HEK293 (cell line): ENCODE measurements around the gene PCDH12.

ENCODE experiments used
- EGR2 ChIP-seq: fragments of 450-650 bp; formaldehyde crosslinking; IDR thresholded peaks from 2 replicates; pipeline ENCODE4 v1.5.1; 2016; ENCODE audit warnings: low read depth, missing biosample characterization, missing genetic modification characterization
- GLIS1 ChIP-seq: fragments of 450-650 bp; formaldehyde crosslinking; IDR thresholded peaks from 2 replicates; pipeline ENCODE4 v1.5.1; 2016; ENCODE audit warnings: missing biosample characterization, missing genetic modification characterization
- IKZF3 ChIP-seq: fragments of 450-650 bp; IDR thresholded peaks from 2 replicates; pipeline ENCODE4 v1.5.0; 2018; ENCODE audit warnings: missing biosample characterization, mild to moderate bottlenecking, missing genetic modification characterization, moderate library complexity
- INSM2 ChIP-seq: fragments of 450-650 bp; formaldehyde crosslinking; IDR thresholded peaks from 2 replicates; pipeline ENCODE4 v1.5.1; 2016; ENCODE audit warnings: missing biosample characterization, missing genetic modification characterization
- KLF16 ChIP-seq: fragments of 450-650 bp; formaldehyde crosslinking; IDR thresholded peaks from 2 replicates; pipeline ENCODE4 v1.5.1; 2017; ENCODE audit warnings: missing biosample characterization, missing genetic modification characterization
- KLF9 ChIP-seq: fragments of 450-650 bp; formaldehyde crosslinking; IDR thresholded peaks from 2 replicates; pipeline ENCODE4 v1.5.1; 2016; ENCODE audit warnings: missing biosample characterization, missing genetic modification characterization, low read depth
- SP2 ChIP-seq: fragments of 450-650 bp; formaldehyde crosslinking; IDR thresholded peaks from 2 replicates; pipeline ENCODE4 v1.5.1; 2016; ENCODE audit warnings: missing biosample characterization, missing genetic modification characterization
- SP3 ChIP-seq: fragments of 450-650 bp; formaldehyde crosslinking; IDR thresholded peaks from 2 replicates; pipeline ENCODE4 v1.5.1; 2016; ENCODE audit warnings: missing biosample characterization, missing genetic modification characterization
- SP7 ChIP-seq: fragments of 450-650 bp; formaldehyde crosslinking; IDR thresholded peaks from 2 replicates; pipeline ENCODE4 v1.5.1; 2016; ENCODE audit warnings: missing biosample characterization, missing genetic modification characterization
- WT1 ChIP-seq: fragments of 450-650 bp; formaldehyde crosslinking; IDR thresholded peaks from 2 replicates; pipeline ENCODE4 v1.5.1; 2016; ENCODE audit warnings: missing biosample characterization, missing genetic modification characterization
- YY1 ChIP-seq: fragments of 450-650 bp; formaldehyde crosslinking; IDR thresholded peaks from 2 replicates; pipeline ENCODE4 v1.5.1; 2018; ENCODE audit warnings: missing biosample characterization, missing genetic modification characterization
- ZEB2 ChIP-seq: fragments of 450-650 bp; formaldehyde crosslinking; IDR thresholded peaks from 2 replicates; pipeline ENCODE4 v1.5.1; 2016; ENCODE audit warnings: missing biosample characterization, missing genetic modification characterization
- ZFP3 ChIP-seq: fragments of 450-650 bp; formaldehyde crosslinking; IDR thresholded peaks from 2 replicates; pipeline ENCODE4 v1.5.1; 2016; ENCODE audit warnings: low read depth, missing biosample characterization, missing genetic modification characterization
- ZIC2 ChIP-seq: fragments of 450-650 bp; formaldehyde crosslinking; IDR thresholded peaks from 2 replicates; pipeline ENCODE4 v1.5.1; 2016; ENCODE audit warnings: missing biosample characterization, missing genetic modification characterization
- ZNF24 ChIP-seq: fragments of 450-650 bp; formaldehyde crosslinking; IDR thresholded peaks from 2 replicates; pipeline ENCODE4 v1.5.1; 2016; ENCODE audit warnings: missing biosample characterization, missing genetic modification characterization
- ZNF404 ChIP-seq: fragments of 450-650 bp; formaldehyde crosslinking; IDR thresholded peaks from 2 replicates; pipeline ENCODE4 v1.5.1; 2017; ENCODE audit warnings: missing biosample characterization, missing genetic modification characterization
- ZNF423 ChIP-seq: fragments of 450-650 bp; formaldehyde crosslinking; IDR thresholded peaks from 2 replicates; pipeline ENCODE4 v1.5.1; 2016; ENCODE audit warnings: missing biosample characterization, missing genetic modification characterization
- ZNF501 ChIP-seq: fragments of 450-650 bp; formaldehyde crosslinking; IDR thresholded peaks from 2 replicates; pipeline ENCODE4 v1.5.1; 2016; ENCODE audit warnings: missing biosample characterization, missing genetic modification characterization
- ZNF549 ChIP-seq: fragments of 450-650 bp; IDR thresholded peaks from 2 replicates; pipeline ENCODE4 v1.5.1; 2018; ENCODE audit warnings: missing biosample characterization, missing genetic modification characterization, mild to moderate bottlenecking, inconsistent platforms, moderate library complexity
- ZNF561 ChIP-seq: fragments of 450-650 bp; IDR thresholded peaks from 2 replicates; pipeline ENCODE4 v1.5.1; 2018; ENCODE audit warnings: missing biosample characterization, missing genetic modification characterization, borderline replicate concordance
- ZNF610 ChIP-seq: fragments of 450-650 bp; formaldehyde crosslinking; IDR thresholded peaks from 2 replicates; pipeline ENCODE4 v1.5.1; 2016; ENCODE audit warnings: missing biosample characterization, missing genetic modification characterization, borderline replicate concordance
- ZNF624 ChIP-seq: fragments of 450-650 bp; formaldehyde crosslinking; IDR thresholded peaks from 2 replicates; pipeline ENCODE4 v1.5.1; 2017; ENCODE audit warnings: missing biosample characterization, missing genetic modification characterization
- ZNF629 ChIP-seq: fragments of 450-650 bp; formaldehyde crosslinking; IDR thresholded peaks from 2 replicates; pipeline ENCODE4 v1.5.1; 2017; ENCODE audit warnings: missing biosample characterization, missing genetic modification characterization
- ZNF658 ChIP-seq: fragments of 450-650 bp; formaldehyde crosslinking; IDR thresholded peaks from 2 replicates; pipeline ENCODE4; 2016; ENCODE audit warnings: missing biosample characterization, missing genetic modification characterization
- ZNF76 ChIP-seq: fragments of 450-650 bp; formaldehyde crosslinking; IDR thresholded peaks from 2 replicates; pipeline ENCODE4; 2016; ENCODE audit warnings: low read depth, missing biosample characterization, missing genetic modification characterization, borderline replicate concordance
- ZSCAN16 ChIP-seq: fragments of 450-650 bp; formaldehyde crosslinking; IDR thresholded peaks from 2 replicates; pipeline ENCODE4 v1.5.1; 2016; ENCODE audit warnings: missing biosample characterization, missing genetic modification characterization
- ZSCAN30 ChIP-seq: fragments of 450-650 bp; IDR thresholded peaks from 2 replicates; pipeline ENCODE4 v1.5.1; 2018; ENCODE audit warnings: missing biosample characterization, mild to moderate bottlenecking, missing genetic modification characterization, moderate library complexity
- ZXDB ChIP-seq: fragments of 450-650 bp; formaldehyde crosslinking; IDR thresholded peaks from 2 replicates; pipeline ENCODE4 v1.5.1; 2016; ENCODE audit warnings: missing biosample characterization, missing genetic modification characterization
- TF ChIP-seq, protein P1 (sequence below): fragments of 450-650 bp; formaldehyde crosslinking; IDR thresholded peaks from 2 replicates; pipeline ENCODE4 v1.5.1; 2016; ENCODE audit warnings: missing biosample characterization, missing genetic modification characterization
- TF ChIP-seq, protein P2 (sequence below): fragments of 450-650 bp; formaldehyde crosslinking; IDR thresholded peaks from 2 replicates; pipeline ENCODE4 v1.5.1; 2016; ENCODE audit warnings: missing biosample characterization, missing genetic modification characterization, borderline replicate concordance
- TF ChIP-seq, protein P3 (sequence below): fragments of 450-650 bp; formaldehyde crosslinking; IDR thresholded peaks from 2 replicates; pipeline ENCODE4 v1.5.1; 2016; ENCODE audit warnings: missing biosample characterization, missing genetic modification characterization

PCDH12 gene

GRCh38 chr5:141923448-141924313, 34.3 kb downstream of the PCDH12 start, which contains the start of gene DELE1 (continued):
- peak; percentile 81; the same call in 1 of the 2 replicates for TF ChIP-seq ZNF501 (tag by site-specific recombination)
- TF ChIP-seq GLIS1 = peak; percentile 59
- TF ChIP-seq ZNF24 (tag by site-specific recombination) = peak; percentile 67; the same call in 1 of the 2 replicates
- TF ChIP-seq, protein P1, sequence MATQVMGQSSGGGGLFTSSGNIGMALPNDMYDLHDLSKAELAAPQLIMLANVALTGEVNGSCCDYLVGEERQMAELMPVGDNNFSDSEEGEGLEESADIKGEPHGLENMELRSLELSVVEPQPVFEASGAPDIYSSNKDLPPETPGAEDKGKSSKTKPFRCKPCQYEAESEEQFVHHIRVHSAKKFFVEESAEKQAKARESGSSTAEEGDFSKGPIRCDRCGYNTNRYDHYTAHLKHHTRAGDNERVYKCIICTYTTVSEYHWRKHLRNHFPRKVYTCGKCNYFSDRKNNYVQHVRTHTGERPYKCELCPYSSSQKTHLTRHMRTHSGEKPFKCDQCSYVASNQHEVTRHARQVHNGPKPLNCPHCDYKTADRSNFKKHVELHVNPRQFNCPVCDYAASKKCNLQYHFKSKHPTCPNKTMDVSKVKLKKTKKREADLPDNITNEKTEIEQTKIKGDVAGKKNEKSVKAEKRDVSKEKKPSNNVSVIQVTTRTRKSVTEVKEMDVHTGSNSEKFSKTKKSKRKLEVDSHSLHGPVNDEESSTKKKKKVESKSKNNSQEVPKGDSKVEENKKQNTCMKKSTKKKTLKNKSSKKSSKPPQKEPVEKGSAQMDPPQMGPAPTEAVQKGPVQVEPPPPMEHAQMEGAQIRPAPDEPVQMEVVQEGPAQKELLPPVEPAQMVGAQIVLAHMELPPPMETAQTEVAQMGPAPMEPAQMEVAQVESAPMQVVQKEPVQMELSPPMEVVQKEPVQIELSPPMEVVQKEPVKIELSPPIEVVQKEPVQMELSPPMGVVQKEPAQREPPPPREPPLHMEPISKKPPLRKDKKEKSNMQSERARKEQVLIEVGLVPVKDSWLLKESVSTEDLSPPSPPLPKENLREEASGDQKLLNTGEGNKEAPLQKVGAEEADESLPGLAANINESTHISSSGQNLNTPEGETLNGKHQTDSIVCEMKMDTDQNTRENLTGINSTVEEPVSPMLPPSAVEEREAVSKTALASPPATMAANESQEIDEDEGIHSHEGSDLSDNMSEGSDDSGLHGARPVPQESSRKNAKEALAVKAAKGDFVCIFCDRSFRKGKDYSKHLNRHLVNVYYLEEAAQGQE = peak; percentile 54; the same call in 1 of the 2 replicates
- peak; percentile 49; the same call in 1 of the 2 replicates for TF ChIP-seq INSM2
- peak; percentile 29; the same call in 1 of the 2 replicates for TF ChIP-seq ZNF561
- peak; percentile 89 for TF ChIP-seq SP3 (tag by site-specific recombination)
- no peak for TF ChIP-seq ZNF658 (tag by site-specific recombination)
- no peak for TF ChIP-seq ZNF624 (tag by site-specific recombination)
- 0 out of 2 replicates have a peak, but pooled peaks have one; percentile 1 for TF ChIP-seq YY1 (tag by site-specific recombination)
- TF ChIP-seq, protein P2, sequence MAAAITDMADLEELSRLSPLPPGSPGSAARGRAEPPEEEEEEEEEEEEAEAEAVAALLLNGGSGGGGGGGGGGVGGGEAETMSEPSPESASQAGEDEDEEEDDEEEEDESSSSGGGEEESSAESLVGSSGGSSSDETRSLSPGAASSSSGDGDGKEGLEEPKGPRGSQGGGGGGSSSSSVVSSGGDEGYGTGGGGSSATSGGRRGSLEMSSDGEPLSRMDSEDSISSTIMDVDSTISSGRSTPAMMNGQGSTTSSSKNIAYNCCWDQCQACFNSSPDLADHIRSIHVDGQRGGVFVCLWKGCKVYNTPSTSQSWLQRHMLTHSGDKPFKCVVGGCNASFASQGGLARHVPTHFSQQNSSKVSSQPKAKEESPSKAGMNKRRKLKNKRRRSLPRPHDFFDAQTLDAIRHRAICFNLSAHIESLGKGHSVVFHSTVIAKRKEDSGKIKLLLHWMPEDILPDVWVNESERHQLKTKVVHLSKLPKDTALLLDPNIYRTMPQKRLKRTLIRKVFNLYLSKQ (tag by site-specific recombination) = no peak
- peak; percentile 90 for TF ChIP-seq KLF16 (tag by site-specific recombination)
- peak; percentile 80 for TF ChIP-seq EGR2 (tag by site-specific recombination)
- TF ChIP-seq ZEB2 (tag by site-specific recombination) = 0 out of 2 replicates have a peak, but pooled peaks have one; percentile 56
- TF ChIP-seq ZNF404 (tag by site-specific recombination) = no peak
- TF ChIP-seq IKZF3 (tag by site-specific recombination) = 0 out of 2 replicates have a peak, but pooled peaks have one; percentile 40
- no peak for TF ChIP-seq ZSCAN16 (tag by site-specific recombination)
- peak; percentile 91 for TF ChIP-seq ZXDB (tag by site-specific recombination)
- peak; percentile 96 for TF ChIP-seq SP2
- TF ChIP-seq ZNF610 (tag by site-specific recombination) = 0 out of 2 replicates have a peak, but pooled peaks have one; percentile 31
- peak; percentile 82 for TF ChIP-seq ZNF76 (tag by site-specific recombination)
- TF ChIP-seq ZNF629 (tag by site-specific recombination) = peak; percentile 84
- no peak for TF ChIP-seq ZNF549 (tag by site-specific recombination)
- TF ChIP-seq ZSCAN30 (tag by site-specific recombination) = 0 out of 2 replicates have a peak, but pooled peaks have one; percentile 37
- TF ChIP-seq, protein P3, sequence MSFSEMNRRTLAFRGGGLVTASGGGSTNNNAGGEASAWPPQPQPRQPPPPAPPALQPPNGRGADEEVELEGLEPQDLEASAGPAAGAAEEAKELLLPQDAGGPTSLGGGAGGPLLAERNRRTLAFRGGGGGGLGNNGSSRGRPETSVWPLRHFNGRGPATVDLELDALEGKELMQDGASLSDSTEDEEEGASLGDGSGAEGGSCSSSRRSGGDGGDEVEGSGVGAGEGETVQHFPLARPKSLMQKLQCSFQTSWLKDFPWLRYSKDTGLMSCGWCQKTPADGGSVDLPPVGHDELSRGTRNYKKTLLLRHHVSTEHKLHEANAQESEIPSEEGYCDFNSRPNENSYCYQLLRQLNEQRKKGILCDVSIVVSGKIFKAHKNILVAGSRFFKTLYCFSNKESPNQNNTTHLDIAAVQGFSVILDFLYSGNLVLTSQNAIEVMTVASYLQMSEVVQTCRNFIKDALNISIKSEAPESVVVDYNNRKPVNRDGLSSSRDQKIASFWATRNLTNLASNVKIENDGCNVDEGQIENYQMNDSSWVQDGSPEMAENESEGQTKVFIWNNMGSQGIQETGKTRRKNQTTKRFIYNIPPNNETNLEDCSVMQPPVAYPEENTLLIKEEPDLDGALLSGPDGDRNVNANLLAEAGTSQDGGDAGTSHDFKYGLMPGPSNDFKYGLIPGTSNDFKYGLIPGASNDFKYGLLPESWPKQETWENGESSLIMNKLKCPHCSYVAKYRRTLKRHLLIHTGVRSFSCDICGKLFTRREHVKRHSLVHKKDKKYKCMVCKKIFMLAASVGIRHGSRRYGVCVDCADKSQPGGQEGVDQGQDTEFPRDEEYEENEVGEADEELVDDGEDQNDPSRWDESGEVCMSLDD (tag by site-specific recombination) = peak; percentile 53; the same call in 1 of the 2 replicates
- 0 out of 2 replicates have a peak, but pooled peaks have one; percentile 18 for TF ChIP-seq WT1 (tag by site-specific recombination)
- peak; percentile 73 for TF ChIP-seq ZIC2 (tag by site-specific recombination)
- TF ChIP-seq SP7 (tag by site-specific recombination) = peak; percentile 78
- TF ChIP-seq ZFP3 (tag by site-specific recombination) = no peak
- TF ChIP-seq ZNF423 (tag by site-specific recombination) = no peak
- peak; percentile 91 for TF ChIP-seq KLF9 (tag by site-specific recombination)
